Gastrocnemius medialis (tissue), 4 donors: ENCODE data around the gene ZNF541.

ENCODE experiments used
- POLR2A ChIP-seq, 2 donors: fragments of 450-650 bp; IDR thresholded peaks; one replicate each; pipeline ENCODE4 v1.6.1; 2017; ENCODE audit warnings: antibody characterized with exemption in 2 of 2, mild to moderate bottlenecking in 2 of 2, moderate library complexity in 2 of 2
- TF ChIP-seq, protein P1 (sequence below), 5 experiments: fragments of 450-650 bp in 3 of 5; fragments of 200-600 bp in 2 of 5; sonication (generic) in 2 of 5; IDR thresholded peaks in 4 of 5; conservative IDR thresholded peaks in 1 of 5; 1 replicate in 4 of 5; 2 replicates in 1 of 5; pipeline ENCODE4 v1.5.1; 2016 to 2019; ENCODE audit warnings: antibody characterized with exemption in 5 of 5, mild to moderate bottlenecking in 3 of 5, moderate library complexity in 3 of 5

DNA sequence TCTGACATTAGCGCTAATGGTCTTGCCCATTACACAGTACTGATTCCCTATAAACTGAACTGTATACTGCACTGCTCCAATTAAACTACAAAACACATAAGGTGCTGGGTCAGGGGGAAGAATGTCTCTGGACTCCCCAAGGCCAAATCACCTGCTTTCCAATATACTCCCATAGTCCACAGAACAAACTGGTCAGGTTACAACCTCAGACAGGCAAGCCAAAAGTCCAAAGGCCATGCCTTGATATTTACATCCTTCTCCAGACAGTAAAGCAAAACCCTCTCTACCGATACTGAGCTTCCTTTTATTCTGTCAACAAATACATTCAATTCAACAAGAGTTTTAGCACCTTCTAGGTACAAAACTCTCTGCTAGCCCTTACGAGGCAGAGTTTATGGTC, 8.9 kb downstream of the ZNF541 start:
- TF ChIP-seq, protein P1, sequence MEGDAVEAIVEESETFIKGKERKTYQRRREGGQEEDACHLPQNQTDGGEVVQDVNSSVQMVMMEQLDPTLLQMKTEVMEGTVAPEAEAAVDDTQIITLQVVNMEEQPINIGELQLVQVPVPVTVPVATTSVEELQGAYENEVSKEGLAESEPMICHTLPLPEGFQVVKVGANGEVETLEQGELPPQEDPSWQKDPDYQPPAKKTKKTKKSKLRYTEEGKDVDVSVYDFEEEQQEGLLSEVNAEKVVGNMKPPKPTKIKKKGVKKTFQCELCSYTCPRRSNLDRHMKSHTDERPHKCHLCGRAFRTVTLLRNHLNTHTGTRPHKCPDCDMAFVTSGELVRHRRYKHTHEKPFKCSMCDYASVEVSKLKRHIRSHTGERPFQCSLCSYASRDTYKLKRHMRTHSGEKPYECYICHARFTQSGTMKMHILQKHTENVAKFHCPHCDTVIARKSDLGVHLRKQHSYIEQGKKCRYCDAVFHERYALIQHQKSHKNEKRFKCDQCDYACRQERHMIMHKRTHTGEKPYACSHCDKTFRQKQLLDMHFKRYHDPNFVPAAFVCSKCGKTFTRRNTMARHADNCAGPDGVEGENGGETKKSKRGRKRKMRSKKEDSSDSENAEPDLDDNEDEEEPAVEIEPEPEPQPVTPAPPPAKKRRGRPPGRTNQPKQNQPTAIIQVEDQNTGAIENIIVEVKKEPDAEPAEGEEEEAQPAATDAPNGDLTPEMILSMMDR (IDR thresholded peaks at IDR 0.05 in 4 of 5, conservative IDR thresholded peaks at IDR 0.05 in 1 of 5): no peak
- TF ChIP-seq POLR2A (IDR thresholded peaks at IDR 0.05): no peak
